ENCODE data around the gene SLC25A11. TPM values are rescaled to one million over a fixed set of nuclear protein-coding genes. Genes with fewer than 3 reads are reported as not detected.

SLC25A11 gene
- total and polyA plus RNA-seq, 2 donors (not counting 3 experiments of a cell fraction or from before 2014, with no cell fraction given): 58.2 to 95.2 TPM

GRCh38 chr17:4950075-4950745 lies 10.4 kb upstream of the SLC25A11 start:
- BruUV-seq (replicated peaks): TSS peak; percentile 49
- intact Hi-C loops (cut with micrococcal nuclease): no loop called here
- Histone ChIP-seq H3K27ac (ENCODE audit: insufficient read depth, low read depth, low read length) (peak overlapping the region; percentile 84), H2AFZ (ENCODE audit: low read depth, low read length) (peak overlapping the region; percentile 39), H3K4me1 (ENCODE audit: control insufficient read depth, extremely low read depth, insufficient read depth, low read length) (peaks cover 38% of the 10 kb centered on the region), H4K20me1 (replicated peaks; ENCODE audit: control insufficient read depth, extremely low read depth, insufficient read depth, low read length) (no peaks in the 10 kb centered on the region), H3K4me3 (replicated peaks in 1 of 3; ENCODE audit: insufficient read depth in 1 of 3, low read depth in 1 of 3, low read length in 3 of 3) (peak overlapping the region in 2 of 3 experiments; percentile 43 to 99), H3K36me3 (ENCODE audit: control insufficient read depth in 2 of 2, extremely low read depth in 1 of 2, insufficient read depth in 2 of 2, low read length in 2 of 2) (peaks cover 7 to 8% of the 10 kb centered on the region in 2 experiments), H3K9ac (replicated peaks; ENCODE audit: extremely low read depth, insufficient read depth, low read length) (peak overlapping the region; percentile 64), H3K27me3 (ENCODE audit: control insufficient read depth in 2 of 2, insufficient read depth in 2 of 2, low read length in 2 of 2) (no peaks in the 10 kb centered on the region), H3K79me2 (ENCODE audit: control insufficient read depth, insufficient read depth, low read length) (peaks cover 31% of the 10 kb centered on the region), H3K4me2 (ENCODE audit: insufficient read depth, low read length) (peak overlapping the region; percentile 66), H3K9me3 (replicated peaks; ENCODE audit: control insufficient read depth, insufficient read depth, low read length) (no peaks in the 10 kb centered on the region), H3K9me1 (replicated peaks; ENCODE audit: control insufficient read depth, extremely low read depth, insufficient read depth, low read length) (no peaks in the 10 kb centered on the region)
- POLR2A ChIA-PET: interaction anchor here (1.6 to 3.1 kb wide), 2 partner anchors 10 to 17 kb away, joined by 4 to 15 read pairs; partner anchors contain the start of genes RNF167 and SPAG7
- CTCF ChIA-PET: interaction anchor here (1.5 kb wide), 1 partner anchor 17 kb away, joined by 5 read pairs; the partner anchor contains the start of gene SPAG7
- DNase-seq (ENCODE audit: low read depth, low spot score) (peak; percentile 38), FAIRE-seq (peak; percentile 64)
- dilution Hi-C loops (cut with MboI; ENCODE audit: extremely low pct_ligation_motif_present, low sequenced_read_pairs): no loop called here
- TF ChIP-seq EZH2 (IDR thresholded peaks at IDR 0.05; ENCODE audit: borderline replicate concordance, low read depth, low read length, severe bottlenecking): no peak
- no peak for TF ChIP-seq POLR2AphosphoS5 (IDR thresholded peaks at IDR 0.05; ENCODE audit: insufficient read depth, low read depth, low read length)
- no peak for TF ChIP-seq POLR2A (IDR thresholded peaks at IDR 0.05; ENCODE audit: low read depth, low read length)
- TF ChIP-seq MAX (IDR thresholded peaks at IDR 0.05; ENCODE audit: insufficient read depth, insufficient read length): no peak
- TF ChIP-seq MYC (IDR thresholded peaks at IDR 0.05; ENCODE audit: low read depth, low read length): no peak
- peak; percentile 19 for TF ChIP-seq FOS (IDR thresholded peaks at IDR 0.05; ENCODE audit: borderline replicate concordance, insufficient read depth, low read length)
